Pulmonary artery endothelial cell (primary cell): ENCODE results near the gene GPRIN1. TPM values are rescaled to one million over a fixed set of nuclear protein-coding genes. Genes with fewer than 3 reads are reported as not detected.

Experiments used
- DNase-seq: peaks from one replicate; pipeline ENCODE4 v3.0.0-alpha.2; 2011; ENCODE audit warnings: low read depth, low spot score
- total RNA-seq: library from RNA; depleted of rRNA; stranded (reverse); fragments of >200 nt; gene quantifications from 2 replicates; pipeline ENCODE4 v1.2.3, GENCODE V29; 2014

Gene GPRIN1
- 6.0 and 7.5 TPM in 2 replicates for total RNA-seq

GRCh38 chr5:176609724-176610434 is at the start of gene GPRIN1:
GPRIN1 (minus strand) TSS chr5:176610156; CDS start chr5:176599834, 10,322 bp downstream.
- no peak for DNase-seq

- no peak for DNase-seq
Observed at GRCh38 chr5:176659512-176659839, 49.5 kb upstream of the GPRIN1 start.

GRCh38 chr5:176658817-176659511 is 49.0 kb upstream of the GPRIN1 start:
- DNase-seq, result no peak

- DNase-seq, result peak; percentile 27
Observed at GRCh38 chr5:176658007-176658599, 48.1 kb upstream of the GPRIN1 start.

- no peak for DNase-seq
Observed at GRCh38 chr5:176656467-176656990, 46.6 kb upstream of the GPRIN1 start.

- DNase-seq, result no peak
Observed at GRCh38 chr5:176654856-176655255, 44.9 kb upstream of the GPRIN1 start.

- no peak for DNase-seq
Observed at GRCh38 chr5:176653401-176654385, 43.7 kb upstream of the GPRIN1 start.

- no peak for DNase-seq
Observed at GRCh38 chr5:176652136-176652535, 42.2 kb upstream of the GPRIN1 start.

- DNase-seq, result no peak
Observed at GRCh38 chr5:176651472-176651980, 41.6 kb upstream of the GPRIN1 start.

- no peak for DNase-seq
Observed at GRCh38 chr5:176650354-176650884, 40.5 kb upstream of the GPRIN1 start.

- DNase-seq, result no peak
Observed at GRCh38 chr5:176648474-176649194, 38.7 kb upstream of the GPRIN1 start.

GRCh38 chr5:176647843-176648473 is 38.0 kb upstream of the GPRIN1 start:
- DNase-seq, result no peak

GRCh38 chr5:176647030-176647842 is 37.3 kb upstream of the GPRIN1 start, which contains the start of gene TSPAN17:
TSPAN17 (plus strand) TSS chr5:176647484; CDS start chr5:176647616, 132 bp downstream.
- peak; percentile 93 for DNase-seq

GRCh38 chr5:176646707-176647029 is 36.7 kb upstream of the GPRIN1 start:
- DNase-seq, result no peak

GRCh38 chr5:176646049-176646706 is 36.2 kb upstream of the GPRIN1 start:
- DNase-seq, result no peak

GRCh38 chr5:176644878-176645670 is 35.1 kb upstream of the GPRIN1 start:
- DNase-seq, result no peak

GRCh38 chr5:176644294-176644693 is 34.3 kb upstream of the GPRIN1 start:
- DNase-seq, result no peak
